ENCODE measurements around the gene HBQ1. TPM values are rescaled to one million over a fixed set of nuclear protein-coding genes. Genes with fewer than 3 reads are reported as not detected.
"Not testable (repeated sequence)": the region's sequence is repeated elsewhere in the genome, so short reads cannot be mapped to it uniquely, and the experiment has no call there.

The HBQ1 gene
- total RNA-seq, 2 donors from 2014 or later = not detected

DNA sequence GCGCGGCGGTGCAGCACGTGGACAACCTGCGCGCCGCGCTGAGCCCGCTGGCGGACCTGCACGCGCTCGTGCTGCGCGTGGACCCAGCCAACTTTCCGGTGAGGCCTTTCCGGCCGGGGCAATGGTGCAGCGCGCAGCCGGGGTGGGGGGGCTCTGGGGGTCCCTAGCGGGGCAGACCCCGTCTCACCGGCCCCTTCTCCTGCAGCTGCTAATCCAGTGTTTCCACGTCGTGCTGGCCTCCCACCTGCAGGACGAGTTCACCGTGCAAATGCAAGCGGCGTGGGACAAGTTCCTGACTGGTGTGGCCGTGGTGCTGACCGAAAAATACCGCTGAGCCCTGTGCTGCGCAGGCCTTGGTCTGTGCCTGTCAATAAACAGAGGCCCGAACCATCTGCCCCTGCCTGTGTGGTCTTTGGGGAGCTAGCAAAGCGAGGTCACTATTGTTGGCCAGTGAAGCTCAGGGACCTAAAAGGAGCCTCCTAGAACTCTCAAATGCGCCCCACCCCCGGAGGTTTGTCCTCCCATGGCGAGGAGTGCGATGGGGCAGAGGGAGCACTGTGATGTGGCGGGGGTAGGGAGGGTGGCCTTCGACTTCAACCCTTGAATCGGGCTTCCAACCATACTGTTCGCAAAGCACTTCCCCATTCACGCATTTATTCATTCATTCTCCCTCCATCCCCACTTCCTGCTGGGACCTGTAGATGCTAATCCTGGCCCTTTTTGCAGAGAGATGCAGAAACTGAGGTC, 13.7 kb upstream of the HBQ1 start:
- DNase-seq (ENCODE audit: low spot score) = no peak
- intact Hi-C loops (cut with DNase I) = no loop called here
- Histone ChIP-seq H3K4me1 (replicated peaks) (peaks cover 13% of the 10 kb centered on the region), H3K9me3 (no peaks in the 10 kb centered on the region), H3K27me3 (replicated peaks; ENCODE audit: insufficient read depth) (peaks cover 28% of the 10 kb centered on the region), H3K27ac (no peak overlapping the region), H3K36me3 (no peaks in the 10 kb centered on the region), H3K4me3 (no peak overlapping the region)
- TF ChIP-seq POLR2AphosphoS5 (IDR thresholded peaks at IDR 0.05) (no peak), POLR2A (IDR thresholded peaks at IDR 0.05) (no peak)
- TF ChIP-seq, protein P1, sequence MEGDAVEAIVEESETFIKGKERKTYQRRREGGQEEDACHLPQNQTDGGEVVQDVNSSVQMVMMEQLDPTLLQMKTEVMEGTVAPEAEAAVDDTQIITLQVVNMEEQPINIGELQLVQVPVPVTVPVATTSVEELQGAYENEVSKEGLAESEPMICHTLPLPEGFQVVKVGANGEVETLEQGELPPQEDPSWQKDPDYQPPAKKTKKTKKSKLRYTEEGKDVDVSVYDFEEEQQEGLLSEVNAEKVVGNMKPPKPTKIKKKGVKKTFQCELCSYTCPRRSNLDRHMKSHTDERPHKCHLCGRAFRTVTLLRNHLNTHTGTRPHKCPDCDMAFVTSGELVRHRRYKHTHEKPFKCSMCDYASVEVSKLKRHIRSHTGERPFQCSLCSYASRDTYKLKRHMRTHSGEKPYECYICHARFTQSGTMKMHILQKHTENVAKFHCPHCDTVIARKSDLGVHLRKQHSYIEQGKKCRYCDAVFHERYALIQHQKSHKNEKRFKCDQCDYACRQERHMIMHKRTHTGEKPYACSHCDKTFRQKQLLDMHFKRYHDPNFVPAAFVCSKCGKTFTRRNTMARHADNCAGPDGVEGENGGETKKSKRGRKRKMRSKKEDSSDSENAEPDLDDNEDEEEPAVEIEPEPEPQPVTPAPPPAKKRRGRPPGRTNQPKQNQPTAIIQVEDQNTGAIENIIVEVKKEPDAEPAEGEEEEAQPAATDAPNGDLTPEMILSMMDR (IDR thresholded peaks at IDR 0.05) = no peak
- WGBS = 5% methylated on average over 21 of the region's 45 CpGs

DNA sequence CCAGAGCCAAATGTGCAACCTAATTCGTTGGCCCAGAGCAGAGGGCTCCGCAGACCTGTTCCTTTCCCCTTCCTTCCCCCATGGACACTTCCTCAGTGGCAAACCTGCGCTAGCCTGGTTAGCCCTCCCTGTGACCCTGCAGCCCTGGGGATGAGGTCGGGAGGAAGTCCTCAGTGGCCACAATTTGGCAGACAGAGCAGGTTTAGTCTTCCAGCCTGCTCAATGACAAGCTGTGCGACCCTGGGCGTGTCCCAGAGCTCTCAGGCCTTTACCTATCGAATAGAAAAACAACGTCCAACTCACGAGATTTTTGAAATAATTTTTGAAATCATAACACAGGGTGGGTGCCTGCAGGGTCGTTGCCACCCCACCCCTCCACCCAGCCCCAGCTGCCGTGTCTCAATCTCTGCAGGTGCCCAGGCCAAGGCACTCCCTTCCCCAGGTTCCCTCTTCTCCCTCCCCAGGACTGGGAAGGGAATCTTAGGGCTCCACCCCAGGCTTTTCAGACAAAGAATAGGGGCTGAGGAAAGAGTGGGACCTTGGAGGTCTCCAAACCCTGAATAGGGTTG, 13.1 kb upstream of the HBQ1 start:
- no peaks in the 10 kb centered on the region for H3K9me3 ChIP-seq
- TF ChIP-seq POLR2A (IDR thresholded peaks at IDR 0.05) (no peak), POLR2AphosphoS5 (IDR thresholded peaks at IDR 0.05) (no peak)
- TF ChIP-seq, protein P1 (IDR thresholded peaks at IDR 0.05) = no peak
- H3K27me3 ChIP-seq (replicated peaks; ENCODE audit: insufficient read depth) = peaks cover 30% of the 10 kb centered on the region
- H3K4me1 ChIP-seq (replicated peaks) = peaks cover 13% of the 10 kb centered on the region
- H3K36me3 ChIP-seq = no peaks in the 10 kb centered on the region
- no peak for DNase-seq (ENCODE audit: low spot score)
- WGBS = 9% methylated on average over 11 of the region's 11 CpGs
- H3K27ac ChIP-seq = no peak overlapping the region
- intact Hi-C loops (cut with DNase I) = no loop called here
- no peak overlapping the region for H3K4me3 ChIP-seq

DNA sequence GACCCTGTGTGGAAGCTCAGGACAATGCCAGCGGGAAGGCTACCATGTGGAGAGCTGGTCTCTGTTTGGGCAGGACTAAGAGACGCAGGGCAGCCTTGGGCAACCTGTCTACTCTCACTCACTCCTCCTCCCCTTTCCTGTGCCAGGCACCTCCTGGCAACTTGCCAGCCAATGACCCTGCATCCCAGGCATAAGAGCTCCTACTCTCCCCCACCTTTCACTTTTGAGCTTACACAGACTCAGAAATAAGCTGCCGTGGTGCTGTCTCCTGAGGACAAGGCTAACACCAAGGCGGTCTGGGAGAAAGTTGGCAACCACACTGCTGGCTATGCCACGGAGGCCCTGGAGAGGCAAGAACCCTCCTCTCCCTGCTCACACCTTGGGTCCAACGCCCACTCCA, 11.8 kb upstream of the HBQ1 start:
- Histone ChIP-seq H3K4me3 (no peak overlapping the region), H3K27ac (no peak overlapping the region), H3K9me3 (no peaks in the 10 kb centered on the region), H3K27me3 (replicated peaks; ENCODE audit: insufficient read depth) (peaks cover 30% of the 10 kb centered on the region), H3K36me3 (no peaks in the 10 kb centered on the region), H3K4me1 (replicated peaks) (peaks cover 13% of the 10 kb centered on the region)
- DNase-seq (ENCODE audit: low spot score) = no peak
- intact Hi-C loops (cut with DNase I) = no loop called here
- 60% methylated on average over 6 of the region's 6 CpGs for WGBS
- TF ChIP-seq POLR2A (IDR thresholded peaks at IDR 0.05) (no peak), POLR2AphosphoS5 (IDR thresholded peaks at IDR 0.05) (no peak)
- TF ChIP-seq, protein P1 (IDR thresholded peaks at IDR 0.05) = no peak

GRCh38 chr16:169014-169413, 11.2 kb upstream of the HBQ1 start:
- DNase-seq (ENCODE audit: low spot score) = no peak
- peaks cover 13% of the 10 kb centered on the region for H3K4me1 ChIP-seq (replicated peaks)
- no peaks in the 10 kb centered on the region for H3K36me3 ChIP-seq
- H3K4me3 ChIP-seq = no peak overlapping the region
- intact Hi-C loops (cut with DNase I) = no loop called here
- no peak for TF ChIP-seq POLR2AphosphoS5 (IDR thresholded peaks at IDR 0.05)
- TF ChIP-seq, protein P1 (IDR thresholded peaks at IDR 0.05) = no peak
- TF ChIP-seq POLR2A (IDR thresholded peaks at IDR 0.05) = no peak
- WGBS = 29% methylated on average over 3 of the region's 3 CpGs
- peaks cover 30% of the 10 kb centered on the region for H3K27me3 ChIP-seq (replicated peaks; ENCODE audit: insufficient read depth)
- H3K9me3 ChIP-seq = no peaks in the 10 kb centered on the region
- no peak overlapping the region for H3K27ac ChIP-seq

- H3K36me3 ChIP-seq; H3K27ac ChIP-seq; DNase-seq (ENCODE audit: low spot score); H3K9me3 ChIP-seq; H3K4me3 ChIP-seq; intact Hi-C loops (cut with DNase I): not testable (repeated sequence)
- H3K27me3 ChIP-seq (replicated peaks; ENCODE audit: insufficient read depth) = peaks cover 34% of the 10 kb centered on the region
- peaks cover 13% of the 10 kb centered on the region for H3K4me1 ChIP-seq (replicated peaks)
- 2% methylated on average over 5 of the region's 5 CpGs for WGBS
These were observed 10.2 kb upstream of the HBQ1 start for GRCh38 chr16:170088-170507.

All from prostate gland (tissue), 2 donors.